ENCODE measurements around the gene LSAMP. TPM values are rescaled to one million over a fixed set of nuclear protein-coding genes. Genes with fewer than 3 reads are reported as not detected.

LSAMP gene
- total and polyA plus RNA-seq, 3 donors from 2014 or later: 3.1 to 10.3 (median 9.1) TPM

DNA sequence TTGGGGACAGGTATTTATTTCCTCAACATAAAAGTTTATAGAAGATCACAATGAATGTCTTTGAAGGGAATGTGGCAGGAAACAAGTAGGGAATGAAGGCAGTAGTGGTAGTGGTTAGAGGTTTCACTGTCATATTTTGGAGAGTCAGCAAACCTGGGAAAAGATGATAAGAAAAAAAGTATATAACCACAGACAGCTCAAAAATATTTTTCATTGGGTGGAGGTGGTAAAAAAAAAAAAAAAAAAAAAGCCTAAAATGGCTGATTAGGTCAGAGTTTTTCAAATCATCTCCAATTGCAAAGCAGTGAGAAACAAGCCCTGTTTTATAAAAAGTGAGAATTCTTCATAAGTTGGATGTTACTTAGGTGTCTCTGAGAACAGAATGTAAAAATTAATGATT lies 400.0 kb downstream of the LSAMP start:
- intact Hi-C loops (cut with DNase I; ENCODE audit: low total_unique reads): no loop called here
- Histone ChIP-seq H3K36me3 (ENCODE audit: low read depth, missing control alignments) (no peaks in the 10 kb centered on the region), H3K4me1 (no peaks in the 10 kb centered on the region), H3K4me3 (no peak overlapping the region), H3K27me3 (no peaks in the 10 kb centered on the region), H3K9me3 (no peaks in the 10 kb centered on the region), H3K27ac (no peak overlapping the region)
- DNase-seq: no peak
- TF ChIP-seq, protein P1, sequence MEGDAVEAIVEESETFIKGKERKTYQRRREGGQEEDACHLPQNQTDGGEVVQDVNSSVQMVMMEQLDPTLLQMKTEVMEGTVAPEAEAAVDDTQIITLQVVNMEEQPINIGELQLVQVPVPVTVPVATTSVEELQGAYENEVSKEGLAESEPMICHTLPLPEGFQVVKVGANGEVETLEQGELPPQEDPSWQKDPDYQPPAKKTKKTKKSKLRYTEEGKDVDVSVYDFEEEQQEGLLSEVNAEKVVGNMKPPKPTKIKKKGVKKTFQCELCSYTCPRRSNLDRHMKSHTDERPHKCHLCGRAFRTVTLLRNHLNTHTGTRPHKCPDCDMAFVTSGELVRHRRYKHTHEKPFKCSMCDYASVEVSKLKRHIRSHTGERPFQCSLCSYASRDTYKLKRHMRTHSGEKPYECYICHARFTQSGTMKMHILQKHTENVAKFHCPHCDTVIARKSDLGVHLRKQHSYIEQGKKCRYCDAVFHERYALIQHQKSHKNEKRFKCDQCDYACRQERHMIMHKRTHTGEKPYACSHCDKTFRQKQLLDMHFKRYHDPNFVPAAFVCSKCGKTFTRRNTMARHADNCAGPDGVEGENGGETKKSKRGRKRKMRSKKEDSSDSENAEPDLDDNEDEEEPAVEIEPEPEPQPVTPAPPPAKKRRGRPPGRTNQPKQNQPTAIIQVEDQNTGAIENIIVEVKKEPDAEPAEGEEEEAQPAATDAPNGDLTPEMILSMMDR (IDR thresholded peaks at IDR 0.05): no peak

GRCh38 chr3:116040152-116040551 lies 405.1 kb downstream of the LSAMP start:
- Histone ChIP-seq H3K27ac (no peak overlapping the region), H3K9me3 (no peaks in the 10 kb centered on the region), H3K4me3 (no peak overlapping the region), H3K4me1 (no peaks in the 10 kb centered on the region), H3K27me3 (no peaks in the 10 kb centered on the region), H3K36me3 (ENCODE audit: low read depth, missing control alignments) (no peaks in the 10 kb centered on the region)
- TF ChIP-seq POLR2A (IDR thresholded peaks at IDR 0.05): no peak
- TF ChIP-seq, protein P1 (IDR thresholded peaks at IDR 0.05): no peak
- 75 to 77% methylated on average over 3 of the region's 3 CpGs for WGBS, 2 donors
- no peak for DNase-seq
- intact Hi-C loops (cut with DNase I; ENCODE audit: low total_unique reads): no loop called here

DNA sequence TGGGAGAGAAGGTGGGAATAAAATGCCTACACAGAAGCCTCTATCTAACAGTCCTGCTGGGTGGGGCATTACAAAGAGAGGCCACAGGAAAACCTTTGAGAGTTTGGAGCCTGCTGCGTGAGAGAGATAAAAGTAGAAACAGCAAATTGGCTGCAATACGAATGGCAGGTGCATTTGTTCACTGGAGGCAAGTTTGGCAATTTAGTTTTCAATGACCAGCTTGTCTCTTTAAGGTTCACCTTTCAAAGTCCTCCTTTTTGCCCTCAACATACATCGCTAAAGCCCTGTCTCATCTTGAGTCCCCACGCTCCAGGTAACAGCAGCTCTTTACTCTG lies 405.7 kb downstream of the LSAMP start:
- H3K9me3 ChIP-seq: no peaks in the 10 kb centered on the region
- 73 to 85% methylated on average over 4 of the region's 4 CpGs for WGBS, 2 donors
- no peaks in the 10 kb centered on the region for H3K27me3 ChIP-seq
- TF ChIP-seq POLR2A (IDR thresholded peaks at IDR 0.05): no peak
- TF ChIP-seq, protein P1 (IDR thresholded peaks at IDR 0.05): no peak
- no peak overlapping the region for H3K27ac ChIP-seq
- H3K4me3 ChIP-seq: no peak overlapping the region
- intact Hi-C loops (cut with DNase I; ENCODE audit: low total_unique reads): no loop called here
- no peaks in the 10 kb centered on the region for H3K4me1 ChIP-seq
- no peaks in the 10 kb centered on the region for H3K36me3 ChIP-seq (ENCODE audit: low read depth, missing control alignments)
- DNase-seq: no peak

DNA sequence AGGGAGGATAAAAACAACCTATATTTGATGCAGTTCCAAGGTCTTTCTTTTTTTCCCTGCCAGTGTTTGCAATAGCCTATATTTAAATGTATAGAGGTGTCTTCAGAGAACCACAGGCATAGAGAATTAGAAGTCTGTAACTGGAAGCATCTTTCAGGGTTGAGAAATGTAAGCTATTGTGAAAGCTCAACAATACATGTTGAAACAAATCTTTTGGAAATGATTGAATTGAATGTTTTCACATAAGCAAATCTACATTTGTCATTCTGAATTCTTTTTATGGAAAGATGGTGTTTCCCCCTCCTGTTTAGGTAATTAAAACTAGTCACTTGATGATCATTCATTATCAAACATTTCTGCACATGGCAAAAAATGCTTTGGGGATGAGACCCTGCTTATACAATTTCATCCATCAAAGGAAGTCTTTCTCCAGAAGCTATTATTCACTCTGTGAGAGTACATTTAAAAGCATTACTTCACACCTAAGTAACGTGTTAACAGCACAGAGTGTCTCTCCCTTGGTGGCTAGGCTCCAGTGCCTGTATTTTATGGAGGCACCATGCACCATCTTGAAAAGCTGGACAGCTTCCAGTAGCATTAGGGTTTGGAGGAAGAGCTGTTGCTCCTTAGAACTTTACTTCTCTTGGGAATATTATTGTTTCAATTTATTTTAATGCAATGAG lies 406.2 kb downstream of the LSAMP start:
- Histone ChIP-seq H3K9me3 (no peaks in the 10 kb centered on the region), H3K36me3 (ENCODE audit: low read depth, missing control alignments) (no peaks in the 10 kb centered on the region), H3K4me3 (no peak overlapping the region), H3K27me3 (no peaks in the 10 kb centered on the region), H3K27ac (no peak overlapping the region), H3K4me1 (no peaks in the 10 kb centered on the region)
- no peak for TF ChIP-seq POLR2A (IDR thresholded peaks at IDR 0.05)
- TF ChIP-seq, protein P1 (IDR thresholded peaks at IDR 0.05): no peak
- 63 to 82% methylated on average over 1 of the region's 1 CpG for WGBS, 2 donors
- intact Hi-C loops (cut with DNase I; ENCODE audit: low total_unique reads): no loop called here
- DNase-seq: no peak
